Neural progenitor cell (in vitro differentiated cells): Measurements from ENCODE around the gene LRRC58. TPM values are rescaled to one million over a fixed set of nuclear protein-coding genes. Genes with fewer than 3 reads are reported as not detected.
"Not testable (repeated sequence)": the region's sequence is repeated elsewhere in the genome, so short reads cannot be mapped to it uniquely, and the experiment has no call there.

Experiments used
- DNase-seq: peaks from one replicate; pipeline ENCODE4 v3.0.0-alpha.2; 2016; ENCODE audit warnings: low spot score
- H2AFZ ChIP-seq: fragments of 200-600 bp; sonication (generic); replicated peaks from 2 replicates; pipeline ENCODE4 v1.6.1; 2016; ENCODE audit warnings: antibody characterized with exemption
- H3F3A ChIP-seq: fragments of 200-600 bp; sonication (generic); 2 replicates; pipeline ENCODE4 v1.6.1; 2016; ENCODE audit warnings: antibody characterized with exemption, low read depth
- H3K27ac ChIP-seq: fragments of 200-600 bp; sonication (generic); 2 replicates; pipeline ENCODE4 v1.5.1; 2016; ENCODE audit warnings: mild to moderate bottlenecking
- H3K27me3 ChIP-seq: fragments of 200-600 bp; sonication (generic); 2 replicates; pipeline ENCODE4 v1.6.1; 2016; ENCODE audit warnings: mild to moderate bottlenecking, moderate library complexity
- H3K36me3 ChIP-seq: fragments of 200-600 bp; sonication (generic); 2 replicates; pipeline ENCODE4 v1.5.1; 2016
- H3K4me1 ChIP-seq: fragments of 200-600 bp; sonication (generic); 2 replicates; pipeline ENCODE4 v1.6.1; 2016; ENCODE audit warnings: mixed run types
- H3K4me2 ChIP-seq: fragments of 200-600 bp; sonication (generic); 2 replicates; pipeline ENCODE4 v1.6.1; 2016
- H3K4me3 ChIP-seq: fragments of 200-600 bp; sonication (generic); 2 replicates; pipeline ENCODE4 v1.5.1; 2016
- H3K79me2 ChIP-seq: fragments of 200-600 bp; sonication (generic); 2 replicates; pipeline ENCODE4 v1.6.1; 2016; ENCODE audit warnings: low read depth
- H3K9ac ChIP-seq: fragments of 200-600 bp; sonication (generic); 2 replicates; pipeline ENCODE4 v1.6.1; 2016
- H3K9me3 ChIP-seq: fragments of 200-600 bp; sonication (generic); 2 replicates; pipeline ENCODE4 v1.5.1; 2016; ENCODE audit warnings: low read depth
- H4K20me1 ChIP-seq: fragments of 200-600 bp; sonication (generic); 2 replicates; pipeline ENCODE4 v1.6.1; 2016; ENCODE audit warnings: low read depth
- H3K27ac Mint-ChIP-seq: 3 replicates; pipeline ENCODE4 v1.8.0; 2021; ENCODE audit warnings: mixed read lengths
- H3K27me3 Mint-ChIP-seq: 2 replicates; pipeline ENCODE4 v1.8.0; 2022; ENCODE audit warnings: low read depth, mild to moderate bottlenecking, inconsistent platforms, moderate library complexity, mixed read lengths; ENCODE audit not compliant: insufficient read depth
- H3K36me3 Mint-ChIP-seq: 3 replicates; pipeline ENCODE4 v1.8.0; 2021; ENCODE audit warnings: mixed read lengths
- H3K4me1 Mint-ChIP-seq: 3 replicates; pipeline ENCODE4 v1.8.0; 2021; ENCODE audit warnings: mixed read lengths
- H3K4me3 Mint-ChIP-seq: 3 replicates; pipeline ENCODE4 v1.8.0; 2021; ENCODE audit warnings: mild to moderate bottlenecking, moderate library complexity, mixed read lengths
- H3K9me3 Mint-ChIP-seq: 3 replicates; pipeline ENCODE4 v1.8.0; 2020; ENCODE audit warnings: mixed read lengths
- EZH2 ChIP-seq: fragments of 200-600 bp; sonication (generic); IDR thresholded peaks from 2 replicates; pipeline ENCODE4 v1.6.1; 2017; ENCODE audit warnings: antibody characterized with exemption, mild to moderate bottlenecking, moderate library complexity
- EZH2phosphoT487 ChIP-seq: fragments of 200-600 bp; sonication (generic); IDR thresholded peaks from 2 replicates; pipeline ENCODE4 v1.6.1; 2017; ENCODE audit warnings: antibody characterized with exemption
- total RNA-seq: library from RNA; depleted of rRNA; stranded (reverse); fragments of >200 nt; gene quantifications from 2 replicates; pipeline ENCODE4 v1.2.3, GENCODE V29; 2015; ENCODE audit warnings: low replicate concordance
- TF ChIP-seq, protein P1 (sequence below): fragments of 200-600 bp; sonication (generic); IDR thresholded peaks from 2 replicates; pipeline ENCODE4 v1.5.1; 2017; ENCODE audit warnings: antibody characterized with exemption, mild to moderate bottlenecking

LRRC58 gene
- total RNA-seq, 1 donor from 2014 or later, result 29.2 TPM

DNA sequence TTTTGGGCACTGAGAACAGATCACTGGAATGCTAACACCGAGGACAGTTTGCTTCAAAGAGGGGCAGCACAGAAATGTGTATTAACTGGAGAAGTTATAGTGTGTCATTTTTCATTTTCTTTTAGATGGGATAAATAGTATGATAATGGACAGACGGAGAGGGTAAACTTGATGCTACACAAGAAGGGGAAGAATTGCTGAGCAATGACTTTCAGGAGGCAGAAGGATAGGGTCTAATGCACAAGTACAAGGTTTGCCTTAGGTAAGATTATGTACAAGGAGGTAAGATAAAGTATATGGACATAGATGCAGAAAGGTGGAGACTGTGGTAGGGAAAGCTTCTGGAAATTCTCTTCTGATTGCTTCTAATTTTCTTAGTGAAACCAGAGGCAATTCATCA lies 32.3 kb upstream of the LRRC58 start:
- Histone ChIP-seq H3K4me1 (no peaks in the 10 kb centered on the region), H3F3A (no peaks in the 10 kb centered on the region), H4K20me1 (no peaks in the 10 kb centered on the region), H3K36me3 (peaks cover 4% of the 10 kb centered on the region), H3K4me2 (no peak overlapping the region), H2AFZ (no peak overlapping the region), H3K9me3 (no peaks in the 10 kb centered on the region), H3K27ac (no peak overlapping the region), H3K79me2 (no peaks in the 10 kb centered on the region), H3K4me3 (no peak overlapping the region), H3K9ac (no peak overlapping the region), H3K27me3 (no peaks in the 10 kb centered on the region)
- H3K27ac Mint-ChIP-seq, result no peak overlapping the region
- H3K4me3 Mint-ChIP-seq, result no peak overlapping the region
- no peak for DNase-seq
- no peaks in the 10 kb centered on the region for H3K27me3 Mint-ChIP-seq
- peaks cover 2% of the 10 kb centered on the region for H3K4me1 Mint-ChIP-seq
- TF ChIP-seq, protein P1, sequence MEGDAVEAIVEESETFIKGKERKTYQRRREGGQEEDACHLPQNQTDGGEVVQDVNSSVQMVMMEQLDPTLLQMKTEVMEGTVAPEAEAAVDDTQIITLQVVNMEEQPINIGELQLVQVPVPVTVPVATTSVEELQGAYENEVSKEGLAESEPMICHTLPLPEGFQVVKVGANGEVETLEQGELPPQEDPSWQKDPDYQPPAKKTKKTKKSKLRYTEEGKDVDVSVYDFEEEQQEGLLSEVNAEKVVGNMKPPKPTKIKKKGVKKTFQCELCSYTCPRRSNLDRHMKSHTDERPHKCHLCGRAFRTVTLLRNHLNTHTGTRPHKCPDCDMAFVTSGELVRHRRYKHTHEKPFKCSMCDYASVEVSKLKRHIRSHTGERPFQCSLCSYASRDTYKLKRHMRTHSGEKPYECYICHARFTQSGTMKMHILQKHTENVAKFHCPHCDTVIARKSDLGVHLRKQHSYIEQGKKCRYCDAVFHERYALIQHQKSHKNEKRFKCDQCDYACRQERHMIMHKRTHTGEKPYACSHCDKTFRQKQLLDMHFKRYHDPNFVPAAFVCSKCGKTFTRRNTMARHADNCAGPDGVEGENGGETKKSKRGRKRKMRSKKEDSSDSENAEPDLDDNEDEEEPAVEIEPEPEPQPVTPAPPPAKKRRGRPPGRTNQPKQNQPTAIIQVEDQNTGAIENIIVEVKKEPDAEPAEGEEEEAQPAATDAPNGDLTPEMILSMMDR, result no peak
- TF ChIP-seq EZH2phosphoT487 (no peak), EZH2 (no peak)
- H3K36me3 Mint-ChIP-seq, result no peaks in the 10 kb centered on the region
- H3K9me3 Mint-ChIP-seq, result peaks cover 2% of the 10 kb centered on the region

DNA sequence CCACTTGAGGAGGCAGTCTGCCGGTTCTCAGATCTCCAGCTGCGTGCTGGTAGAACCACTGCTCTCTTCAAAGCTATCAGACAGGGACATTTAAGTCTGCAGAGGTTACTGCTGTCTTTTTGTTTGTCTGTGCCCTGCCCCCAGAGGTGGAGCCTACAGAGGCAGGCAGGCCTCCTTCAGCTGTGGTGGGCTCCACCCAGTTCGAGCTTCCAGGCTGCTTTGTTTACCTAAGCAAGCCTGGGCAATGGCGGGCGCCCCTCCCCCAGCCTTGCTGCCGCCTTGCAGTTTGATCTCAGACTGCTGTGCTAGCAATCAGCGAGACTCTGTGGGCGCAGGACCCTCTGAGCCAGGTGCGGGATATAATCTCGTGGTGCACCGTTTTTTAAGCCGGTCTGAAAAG lies 28.8 kb upstream of the LRRC58 start:
- not testable (repeated sequence) for H3F3A ChIP-seq, H3K27ac Mint-ChIP-seq, H3K9ac ChIP-seq, H3K4me3 ChIP-seq, H3K4me2 ChIP-seq, H3K9me3 ChIP-seq, H3K27ac ChIP-seq, H4K20me1 ChIP-seq, H3K4me3 Mint-ChIP-seq, H3K79me2 ChIP-seq, DNase-seq, H3K36me3 Mint-ChIP-seq, H3K27me3 Mint-ChIP-seq, H3K27me3 ChIP-seq, H3K4me1 ChIP-seq, H3K4me1 Mint-ChIP-seq, H2AFZ ChIP-seq, H3K36me3 ChIP-seq, H3K9me3 Mint-ChIP-seq

DNA sequence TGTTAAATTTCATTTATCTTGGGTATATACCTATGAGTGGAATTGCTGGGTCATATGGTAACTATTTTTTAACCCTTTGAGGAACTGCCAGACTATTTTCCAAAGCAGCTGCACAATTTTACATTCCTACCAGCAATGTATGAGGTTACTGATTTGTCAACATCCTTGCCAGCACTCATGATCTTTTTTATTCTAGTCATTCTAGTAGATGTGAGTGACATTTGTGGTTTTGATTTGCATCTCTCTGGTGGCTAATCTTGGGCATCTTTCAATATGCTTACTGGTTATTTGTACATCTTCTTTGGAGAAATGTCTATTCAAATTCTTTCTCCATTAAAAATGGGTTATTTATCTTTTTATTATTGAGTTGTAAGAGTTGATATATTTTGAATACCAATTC lies 21.3 kb upstream of the LRRC58 start:
- Histone ChIP-seq H3K27ac (no peak overlapping the region), H3K9me3 (no peaks in the 10 kb centered on the region), H3K9ac (no peak overlapping the region), H3K79me2 (no peaks in the 10 kb centered on the region), H2AFZ (no peak overlapping the region), H3K36me3 (no peaks in the 10 kb centered on the region), H3F3A (no peaks in the 10 kb centered on the region), H3K4me1 (no peaks in the 10 kb centered on the region), H3K4me3 (no peak overlapping the region), H3K4me2 (no peak overlapping the region), H3K27me3 (no peaks in the 10 kb centered on the region), H4K20me1 (no peaks in the 10 kb centered on the region)
- Mint-ChIP-seq H3K4me1 (no peaks in the 10 kb centered on the region), H3K9me3 (no peaks in the 10 kb centered on the region), H3K36me3 (no peaks in the 10 kb centered on the region), H3K4me3 (no peak overlapping the region), H3K27me3 (no peaks in the 10 kb centered on the region), H3K27ac (no peak overlapping the region)
- TF ChIP-seq EZH2, result no peak
- TF ChIP-seq, protein P1, result no peak
- no peak for TF ChIP-seq EZH2phosphoT487
- DNase-seq, result no peak

DNA sequence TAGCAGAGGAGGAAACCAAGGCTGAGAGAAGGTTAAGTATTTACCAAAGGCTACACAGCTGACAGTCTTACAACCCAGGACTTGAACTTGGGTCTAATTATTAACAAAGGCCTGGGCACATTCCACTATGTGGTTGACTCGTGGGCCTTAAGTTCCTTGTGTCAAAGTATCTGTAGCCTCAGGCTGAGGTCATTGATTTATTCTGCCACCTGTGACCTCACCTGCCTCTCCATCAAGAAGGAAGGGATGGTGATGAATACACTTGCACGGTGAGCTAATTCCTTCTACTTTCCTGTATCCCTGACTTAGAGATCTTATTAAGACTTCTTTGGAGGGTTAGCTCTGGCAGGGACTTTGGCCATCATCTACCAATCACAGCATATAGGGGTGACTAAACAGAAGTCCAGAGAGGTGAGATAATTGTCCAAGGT lies 19.9 kb upstream of the LRRC58 start:
- Mint-ChIP-seq H3K27ac (no peak overlapping the region), H3K36me3 (no peaks in the 10 kb centered on the region), H3K27me3 (no peaks in the 10 kb centered on the region), H3K4me3 (no peak overlapping the region), H3K9me3 (no peaks in the 10 kb centered on the region), H3K4me1 (no peaks in the 10 kb centered on the region)
- Histone ChIP-seq H4K20me1 (no peaks in the 10 kb centered on the region), H3K4me3 (no peak overlapping the region), H3K9me3 (no peaks in the 10 kb centered on the region), H3K27ac (no peak overlapping the region), H3K4me1 (no peaks in the 10 kb centered on the region), H3K27me3 (no peaks in the 10 kb centered on the region), H3K36me3 (no peaks in the 10 kb centered on the region), H3K79me2 (no peaks in the 10 kb centered on the region), H2AFZ (no peak overlapping the region), H3K9ac (no peak overlapping the region), H3F3A (no peaks in the 10 kb centered on the region), H3K4me2 (no peak overlapping the region)
- TF ChIP-seq, protein P1, result no peak
- TF ChIP-seq EZH2phosphoT487 (no peak), EZH2 (no peak)
- DNase-seq, result no peak
